Measurements from ENCODE around the gene ICAM2.

Gene ICAM2

DNA sequence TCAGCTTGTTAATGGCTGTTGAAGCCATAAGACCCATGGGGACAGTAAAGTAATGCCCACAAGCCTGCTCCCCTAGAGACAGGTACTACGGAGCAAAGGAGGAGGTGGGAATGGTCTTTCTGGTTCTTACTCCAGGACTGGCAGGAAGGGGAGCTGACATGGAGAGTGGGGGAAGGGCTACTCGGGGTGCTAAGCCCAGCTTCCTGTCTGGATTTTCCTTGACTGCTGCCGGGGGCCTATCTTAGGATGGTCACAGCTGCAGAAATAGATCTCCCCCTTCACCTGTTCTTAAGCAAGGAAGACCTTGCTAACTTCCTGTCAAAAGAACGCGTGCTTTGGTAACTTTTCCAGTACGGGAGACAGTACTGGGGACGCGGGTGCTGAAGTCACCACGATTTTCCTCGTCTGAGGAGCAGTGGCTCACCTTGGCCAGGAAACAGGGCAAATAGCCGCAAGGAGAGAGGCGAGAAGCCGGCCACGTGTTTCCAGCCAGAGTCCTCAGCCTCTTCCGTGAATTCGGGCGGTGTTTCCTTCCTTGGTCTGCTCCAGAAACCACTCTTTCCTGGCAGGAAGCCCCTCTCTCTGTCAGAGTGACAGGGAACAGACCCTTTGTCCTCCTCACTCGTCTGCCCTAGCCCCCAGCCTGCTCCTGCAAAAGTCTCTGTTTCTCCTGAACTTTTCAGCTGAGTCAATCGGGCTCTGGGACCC is 22.9 kb downstream of the ICAM2 start:
- Mint-ChIP-seq H3K27ac (peak overlapping the region; percentile 68), H3K4me1 (peaks cover 42% of the 10 kb centered on the region), H3K9me3 (no peaks in the 10 kb centered on the region), H3K4me3 (peak overlapping the region; percentile 86), H3K36me3 (no peaks in the 10 kb centered on the region), H3K27me3 (no peaks in the 10 kb centered on the region)

DNA sequence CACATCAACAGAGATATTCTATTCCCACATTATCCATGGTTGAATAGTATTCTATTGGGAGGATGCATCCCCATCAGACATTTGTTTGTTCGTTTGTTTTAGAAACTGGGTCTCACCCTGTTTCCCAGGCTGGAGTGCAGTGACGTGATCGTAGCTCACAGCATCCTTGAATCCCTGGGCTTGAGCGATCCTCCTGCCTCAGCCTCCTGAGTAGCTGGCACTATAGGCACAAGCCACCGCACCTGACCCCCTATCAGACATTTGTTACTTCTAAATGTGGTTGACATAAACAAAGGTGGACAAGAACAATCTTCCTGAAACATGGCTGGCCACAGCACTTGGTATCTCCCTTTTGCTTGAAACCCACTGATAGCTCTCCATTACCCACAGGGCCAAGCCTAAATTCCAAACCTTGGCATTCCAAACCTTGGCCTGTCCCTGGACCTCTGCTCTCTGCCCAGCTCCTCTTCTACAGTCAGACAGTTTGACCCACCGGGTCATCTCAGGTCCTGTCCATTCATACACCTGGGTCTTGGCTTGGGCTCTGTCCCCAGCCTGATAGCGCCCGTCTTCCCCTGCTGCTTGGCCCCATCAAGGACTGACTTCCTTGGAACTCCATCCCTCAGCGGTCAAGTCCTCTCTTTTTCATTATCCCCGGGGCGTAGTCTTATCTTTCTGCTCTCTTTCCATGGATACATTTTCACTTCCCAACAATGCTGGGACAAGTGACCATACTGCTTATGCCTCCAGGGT is 23.8 kb downstream of the ICAM2 start:
- Mint-ChIP-seq H3K9me3 (no peaks in the 10 kb centered on the region), H3K27me3 (no peaks in the 10 kb centered on the region), H3K27ac (no peak overlapping the region), H3K4me3 (no peak overlapping the region), H3K4me1 (peaks cover 44% of the 10 kb centered on the region), H3K36me3 (no peaks in the 10 kb centered on the region)

GRCh38 chr17:63995626-63996025 is 24.8 kb downstream of the ICAM2 start:
- H3K27ac Mint-ChIP-seq: no peak overlapping the region
- peaks cover 49% of the 10 kb centered on the region for H3K4me1 Mint-ChIP-seq

DNA sequence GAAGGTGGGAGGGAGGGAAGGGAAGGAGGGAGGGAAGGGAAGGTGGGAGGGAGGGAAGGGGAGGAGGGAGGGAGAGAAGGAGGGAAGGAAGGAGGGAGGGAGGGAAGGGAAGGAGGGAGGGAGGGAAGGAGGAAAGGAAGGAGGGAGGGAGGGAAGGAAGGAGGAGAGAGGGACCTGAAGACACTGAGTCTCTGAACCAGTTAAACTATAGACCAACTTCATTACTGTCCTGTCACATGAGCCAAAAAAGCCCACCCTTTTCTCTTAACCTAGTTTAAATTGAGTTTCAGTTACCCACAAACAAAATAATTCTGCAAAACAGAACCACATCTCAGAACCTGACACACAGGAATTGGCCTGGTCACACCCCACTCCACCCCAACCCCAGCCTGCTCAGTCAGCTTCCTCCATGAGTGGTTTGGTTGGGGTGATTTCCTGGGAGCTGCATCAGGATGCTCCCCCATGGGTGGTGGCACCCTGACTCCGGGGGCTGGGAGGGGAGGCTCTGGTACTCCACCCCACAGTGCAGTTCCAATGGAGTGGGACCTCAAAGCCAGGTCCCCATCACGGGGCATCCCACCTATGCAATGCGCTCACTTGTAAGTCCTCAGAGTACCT is 27.0 kb downstream of the ICAM2 start:
- no peaks in the 10 kb centered on the region for H3K36me3 Mint-ChIP-seq
- H3K4me1 Mint-ChIP-seq: peaks cover 49% of the 10 kb centered on the region
- no peak overlapping the region for H3K4me3 Mint-ChIP-seq
- no peaks in the 10 kb centered on the region for H3K9me3 Mint-ChIP-seq
- H3K27ac Mint-ChIP-seq: no peak overlapping the region
- H3K27me3 Mint-ChIP-seq: no peaks in the 10 kb centered on the region

More at GRCh38 chr17:63995626-63996025, 24.8 kb downstream of the ICAM2 start:
- Mint-ChIP-seq H3K4me3 (no peak overlapping the region), H3K27me3 (no peaks in the 10 kb centered on the region), H3K36me3 (no peaks in the 10 kb centered on the region), H3K9me3 (no peaks in the 10 kb centered on the region)

DNA sequence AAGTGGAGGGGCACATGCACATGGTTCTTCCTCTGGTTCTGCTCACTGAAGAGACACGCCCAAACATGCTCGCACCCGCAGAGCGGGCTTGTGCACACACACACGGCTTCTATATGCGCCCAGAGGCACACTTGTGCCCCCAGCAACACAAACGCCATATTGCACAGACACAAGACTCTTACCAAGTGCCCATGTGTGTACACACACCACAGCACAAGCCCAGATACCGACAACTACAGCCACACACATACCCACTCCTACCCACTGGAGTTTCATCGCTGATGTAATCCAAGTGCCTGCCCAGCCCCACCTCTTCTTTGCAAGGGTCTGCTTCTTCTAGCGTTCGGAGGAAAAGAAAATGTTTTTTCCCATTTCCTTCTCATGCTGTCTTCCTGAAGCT is 28.8 kb downstream of the ICAM2 start:
- no peaks in the 10 kb centered on the region for H3K27me3 Mint-ChIP-seq
- H3K4me3 Mint-ChIP-seq: no peak overlapping the region
- no peaks in the 10 kb centered on the region for H3K9me3 Mint-ChIP-seq
- peaks cover 36% of the 10 kb centered on the region for H3K4me1 Mint-ChIP-seq
- H3K36me3 Mint-ChIP-seq: no peaks in the 10 kb centered on the region
- H3K27ac Mint-ChIP-seq: no peak overlapping the region

DNA sequence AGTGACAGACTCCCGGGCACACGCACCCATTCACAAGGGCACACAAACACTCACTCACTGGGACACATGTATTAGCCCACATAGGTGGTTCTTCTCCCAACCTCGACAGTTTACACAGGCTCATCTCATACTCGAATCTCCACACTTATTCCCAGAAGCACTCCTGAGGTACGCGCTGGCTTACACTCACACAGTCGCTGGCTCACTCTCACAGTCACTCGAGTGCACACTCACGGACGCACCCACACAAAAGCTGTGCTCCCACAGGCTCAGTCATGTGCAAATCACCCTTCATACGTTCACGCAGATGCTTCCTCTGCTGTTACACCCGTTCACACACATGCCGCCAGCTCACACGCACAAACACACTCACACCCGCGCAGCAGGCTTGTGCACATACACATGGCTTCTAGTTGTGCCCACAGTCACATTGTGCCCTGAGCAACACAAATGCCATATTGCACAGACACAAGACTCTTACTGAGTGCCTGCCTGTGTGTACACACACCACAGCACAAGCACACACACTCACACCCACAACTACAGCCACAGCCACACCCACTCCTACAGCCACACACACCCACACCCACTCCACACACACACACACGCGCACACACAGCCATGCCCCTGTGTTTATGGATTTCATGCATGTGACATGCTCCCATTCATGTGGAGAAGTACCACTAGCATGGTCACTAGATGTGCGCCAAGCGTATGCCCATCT is 30.6 kb downstream of the ICAM2 start:
- no peaks in the 10 kb centered on the region for H3K36me3 Mint-ChIP-seq
- H3K9me3 Mint-ChIP-seq: no peaks in the 10 kb centered on the region
- peak overlapping the region; percentile 27 for H3K4me3 Mint-ChIP-seq
- no peaks in the 10 kb centered on the region for H3K27me3 Mint-ChIP-seq
- peak overlapping the region; percentile 23 for H3K27ac Mint-ChIP-seq
- H3K4me1 Mint-ChIP-seq: peaks cover 47% of the 10 kb centered on the region

DNA sequence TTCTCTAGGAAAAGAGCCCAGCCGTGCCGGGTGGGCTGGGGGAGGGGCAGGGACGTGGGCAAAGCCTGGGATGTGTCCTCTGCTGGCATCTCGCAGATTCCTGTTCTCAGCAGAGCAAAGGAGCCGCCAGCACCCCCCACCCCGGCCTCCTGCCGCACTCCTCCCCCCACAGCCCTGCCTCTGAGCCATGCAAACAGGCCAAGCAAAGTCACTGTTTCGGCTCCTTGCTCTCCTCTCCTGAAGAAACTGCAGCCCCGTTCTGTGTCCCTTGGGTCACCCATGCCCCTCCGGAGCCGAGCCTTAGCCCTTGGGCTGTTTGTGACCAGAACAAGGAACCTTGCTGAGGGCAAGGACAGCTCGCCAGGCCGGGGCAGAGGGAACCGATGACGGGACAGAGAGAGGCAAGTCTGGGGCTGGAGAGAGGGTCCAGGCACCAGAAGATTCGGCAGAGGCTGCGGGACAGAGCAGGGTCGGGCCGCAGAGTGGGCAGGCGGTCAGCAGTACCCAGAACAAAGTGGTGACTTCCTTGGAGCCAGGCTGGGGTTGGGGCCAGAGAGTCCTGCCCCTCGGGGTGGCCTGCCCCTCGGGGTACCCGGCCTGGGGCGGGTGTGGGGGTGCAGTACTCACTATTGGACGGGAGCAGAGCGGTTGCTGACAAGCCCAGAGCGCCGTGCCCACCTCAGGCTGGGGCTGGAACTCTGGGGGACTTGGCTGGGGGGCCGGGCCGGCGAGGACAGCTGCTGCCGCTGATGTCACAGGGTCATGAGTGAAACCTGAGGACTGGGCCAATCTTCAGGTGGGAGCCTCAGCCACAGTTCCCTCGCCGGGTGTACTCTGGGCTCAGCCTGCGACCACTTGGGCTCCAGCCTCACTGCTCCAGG is 31.5 kb downstream of the ICAM2 start:
- H3K9me3 Mint-ChIP-seq: no peaks in the 10 kb centered on the region
- no peaks in the 10 kb centered on the region for H3K27me3 Mint-ChIP-seq
- H3K27ac Mint-ChIP-seq: peak overlapping the region; percentile 30
- H3K4me3 Mint-ChIP-seq: no peak overlapping the region
- H3K36me3 Mint-ChIP-seq: no peaks in the 10 kb centered on the region
- peaks cover 45% of the 10 kb centered on the region for H3K4me1 Mint-ChIP-seq

DNA sequence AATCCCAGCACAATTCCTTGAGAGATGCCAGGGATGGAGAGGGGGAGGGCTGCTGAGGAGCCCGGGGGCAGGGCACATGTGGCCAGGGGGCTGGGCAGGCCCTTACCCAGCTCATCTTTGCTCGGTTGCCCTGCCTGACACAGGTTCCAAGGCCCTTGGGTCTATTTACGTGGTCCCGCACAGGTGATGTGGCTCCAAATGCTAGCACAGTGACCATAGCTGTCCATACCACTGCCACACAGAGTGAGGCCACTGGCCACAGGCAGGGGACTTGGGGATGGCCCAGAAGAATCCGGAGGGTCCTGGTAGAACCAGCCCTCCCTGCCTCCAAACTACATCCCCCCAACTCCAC is 32.3 kb downstream of the ICAM2 start:
- H3K36me3 Mint-ChIP-seq: no peaks in the 10 kb centered on the region
- H3K27ac Mint-ChIP-seq: no peak overlapping the region
- peaks cover 40% of the 10 kb centered on the region for H3K4me1 Mint-ChIP-seq
- H3K4me3 Mint-ChIP-seq: no peak overlapping the region
- no peaks in the 10 kb centered on the region for H3K27me3 Mint-ChIP-seq
- no peaks in the 10 kb centered on the region for H3K9me3 Mint-ChIP-seq

DNA sequence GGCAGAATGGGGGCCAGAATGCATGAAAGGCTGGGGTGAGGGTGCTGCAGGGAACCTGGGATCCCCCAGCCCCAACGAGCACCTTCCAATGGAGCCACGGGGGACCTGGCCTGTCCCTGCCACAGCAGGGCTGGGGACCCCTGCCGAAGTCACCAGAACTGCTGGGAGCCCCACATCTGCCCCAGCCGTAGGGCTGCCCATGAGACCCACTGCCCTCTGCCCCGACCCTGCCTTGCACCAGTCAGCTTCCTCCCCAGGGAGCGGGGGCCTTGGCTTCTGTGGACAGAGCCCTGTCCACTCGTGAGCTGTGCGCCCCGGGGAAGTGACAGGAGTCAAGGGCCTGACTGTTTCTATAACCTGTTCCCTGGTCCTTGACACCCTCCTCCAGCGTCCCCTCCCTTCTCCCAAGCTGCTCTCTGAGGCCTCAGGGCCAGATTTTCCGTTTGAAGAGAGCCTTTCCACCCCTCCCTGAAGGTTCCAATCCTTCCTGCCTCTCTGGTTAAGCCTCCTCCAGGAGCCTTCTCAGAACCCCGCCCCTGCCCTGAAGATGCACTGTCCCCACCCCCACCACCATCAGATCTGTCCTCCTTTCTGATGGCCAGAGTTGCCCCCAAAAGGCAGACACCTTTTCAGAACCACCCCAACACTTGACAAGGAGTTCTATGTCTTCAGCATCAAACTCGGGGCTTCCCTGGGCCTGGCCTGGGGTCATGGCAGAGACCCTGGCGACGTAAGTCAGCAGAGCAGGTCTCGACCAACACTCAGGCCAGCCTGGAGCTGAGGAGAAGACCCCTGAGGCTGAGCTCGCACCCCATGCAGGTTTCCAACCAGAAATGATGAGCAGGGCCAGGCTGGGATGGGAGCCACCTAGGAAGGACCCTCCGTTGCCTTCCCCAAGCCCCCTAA is 33.0 kb downstream of the ICAM2 start:
- peaks cover 1% of the 10 kb centered on the region for H3K36me3 Mint-ChIP-seq
- H3K27ac Mint-ChIP-seq: no peak overlapping the region
- no peaks in the 10 kb centered on the region for H3K9me3 Mint-ChIP-seq
- no peak overlapping the region for H3K4me3 Mint-ChIP-seq
- H3K4me1 Mint-ChIP-seq: peaks cover 35% of the 10 kb centered on the region
- no peaks in the 10 kb centered on the region for H3K27me3 Mint-ChIP-seq

GRCh38 chr17:63986821-63987220 is 33.6 kb downstream of the ICAM2 start:
- Mint-ChIP-seq H3K4me1 (peaks cover 34% of the 10 kb centered on the region), H3K9me3 (no peaks in the 10 kb centered on the region), H3K27ac (no peak overlapping the region), H3K27me3 (no peaks in the 10 kb centered on the region), H3K4me3 (no peak overlapping the region), H3K36me3 (peaks cover 4% of the 10 kb centered on the region)

DNA sequence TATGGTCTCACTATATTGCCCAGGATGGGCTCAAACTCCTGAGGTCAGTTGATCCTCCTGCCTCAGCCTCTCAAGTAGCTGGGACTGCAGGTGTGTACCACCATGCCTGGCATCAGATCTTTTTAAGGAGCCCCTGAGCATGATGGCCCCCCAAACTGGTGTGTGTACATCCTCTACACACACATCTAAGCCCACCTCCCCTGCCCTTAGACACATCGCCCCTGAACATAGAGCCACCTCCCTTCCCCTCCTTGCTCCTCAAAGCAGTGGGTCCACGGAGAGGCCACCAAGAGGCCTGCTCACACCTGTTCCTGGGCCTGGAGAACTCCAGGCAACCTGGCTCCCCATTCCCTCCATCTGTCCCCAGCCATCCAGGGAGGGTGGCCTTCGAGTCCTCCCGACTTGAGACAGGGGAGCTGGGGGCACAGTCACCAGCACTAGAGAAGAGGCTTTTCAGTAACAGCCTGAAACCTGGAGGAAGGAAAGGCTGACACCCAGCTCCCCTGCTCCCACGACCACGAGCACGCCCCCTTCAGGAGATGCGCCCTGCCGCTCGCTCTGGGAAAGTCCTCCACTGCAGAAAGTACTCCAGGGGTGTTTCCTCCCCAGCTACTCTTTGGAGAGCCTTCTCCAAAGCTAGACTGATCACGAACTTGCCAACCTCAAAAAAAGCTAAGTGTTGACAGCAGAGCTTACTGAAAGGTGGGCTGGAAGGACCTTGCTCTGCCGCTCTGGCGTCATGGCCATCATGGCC is 34.9 kb downstream of the ICAM2 start:
- peaks cover 4% of the 10 kb centered on the region for H3K36me3 Mint-ChIP-seq
- peak overlapping the region; percentile 94 for H3K27ac Mint-ChIP-seq
- no peaks in the 10 kb centered on the region for H3K9me3 Mint-ChIP-seq
- H3K4me3 Mint-ChIP-seq: peak overlapping the region; percentile 39
- peaks cover 28% of the 10 kb centered on the region for H3K4me1 Mint-ChIP-seq
- H3K27me3 Mint-ChIP-seq: no peaks in the 10 kb centered on the region

GRCh38 chr17:63984651-63985386 is 35.6 kb downstream of the ICAM2 start:
- H3K4me1 Mint-ChIP-seq: peaks cover 20% of the 10 kb centered on the region
- H3K27ac Mint-ChIP-seq: peak overlapping the region; percentile 94
- H3K9me3 Mint-ChIP-seq: no peaks in the 10 kb centered on the region
- no peaks in the 10 kb centered on the region for H3K27me3 Mint-ChIP-seq
- H3K36me3 Mint-ChIP-seq: peaks cover 4% of the 10 kb centered on the region
- H3K4me3 Mint-ChIP-seq: peak overlapping the region; percentile 39

- peaks cover 17% of the 10 kb centered on the region for H3K4me1 Mint-ChIP-seq
- H3K27me3 Mint-ChIP-seq: no peaks in the 10 kb centered on the region
- H3K4me3 Mint-ChIP-seq: no peak overlapping the region
- H3K36me3 Mint-ChIP-seq: peaks cover 4% of the 10 kb centered on the region
- H3K27ac Mint-ChIP-seq: no peak overlapping the region
- H3K9me3 Mint-ChIP-seq: no peaks in the 10 kb centered on the region
These were observed 36.2 kb downstream of the ICAM2 start for GRCh38 chr17:63984236-63984635.
